Activated T-helper 9 cell treated with anti-CD3 and anti-CD28 coated beads, Interleukin-2, amount 50 U/mL, for 16 hours (primary cell): ENCODE results near the gene FARS2.

Source experiments
- DNase-seq: peaks from one replicate; pipeline ENCODE4 v3.0.0-alpha.2; 2020; ENCODE audit warnings: low read depth

Gene FARS2

DNA sequence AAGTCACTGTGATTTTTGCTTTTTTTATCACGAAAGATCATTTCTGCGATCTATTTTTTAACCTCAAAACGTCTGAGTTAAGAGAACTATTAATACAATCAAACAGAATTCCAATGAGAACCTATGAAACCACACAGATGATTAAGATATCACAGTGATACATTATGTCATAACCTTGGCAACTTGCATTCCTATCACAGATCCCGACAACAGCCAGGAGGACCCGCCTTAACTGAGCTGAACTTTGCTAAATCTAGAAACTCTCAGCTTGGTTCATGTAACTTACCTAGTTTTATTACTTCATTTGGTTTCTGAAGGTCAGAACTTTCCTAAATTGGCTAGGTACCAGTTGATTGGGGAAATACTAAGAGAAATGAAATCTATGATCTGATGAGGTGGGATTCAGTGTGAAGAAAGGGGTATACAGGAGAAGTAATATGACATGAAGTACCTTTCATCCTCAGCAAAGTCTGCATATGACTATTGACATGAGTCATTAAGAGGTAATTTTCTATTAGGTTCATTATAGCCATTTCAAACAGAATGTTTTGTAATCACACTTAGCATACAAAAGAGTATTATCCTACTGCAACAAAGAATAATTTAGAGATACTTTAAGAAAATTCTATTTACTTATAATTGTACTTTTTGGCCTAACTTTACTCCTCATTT, 11.7 kb upstream of the FARS2 start:
- DNase-seq = no peak

DNA sequence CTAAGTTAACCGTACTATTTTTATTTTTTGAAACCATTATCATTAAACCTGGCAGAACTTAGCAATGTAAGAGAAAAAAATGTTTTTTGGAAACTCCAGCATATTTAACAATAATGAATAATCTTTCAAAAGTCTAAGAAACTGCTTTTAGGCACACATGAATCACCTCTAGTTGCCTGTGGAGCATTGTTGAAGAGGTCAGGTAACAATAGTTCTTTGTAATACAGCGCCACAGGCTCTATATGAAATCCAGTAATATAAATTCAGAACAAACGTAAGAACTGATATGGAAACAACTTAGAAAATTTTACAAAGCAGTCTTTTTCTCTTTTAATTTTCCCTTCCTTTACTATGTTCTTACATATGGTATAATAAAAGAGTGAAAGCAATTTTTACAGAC, 10.9 kb upstream of the FARS2 start:
- DNase-seq = no peak

DNA sequence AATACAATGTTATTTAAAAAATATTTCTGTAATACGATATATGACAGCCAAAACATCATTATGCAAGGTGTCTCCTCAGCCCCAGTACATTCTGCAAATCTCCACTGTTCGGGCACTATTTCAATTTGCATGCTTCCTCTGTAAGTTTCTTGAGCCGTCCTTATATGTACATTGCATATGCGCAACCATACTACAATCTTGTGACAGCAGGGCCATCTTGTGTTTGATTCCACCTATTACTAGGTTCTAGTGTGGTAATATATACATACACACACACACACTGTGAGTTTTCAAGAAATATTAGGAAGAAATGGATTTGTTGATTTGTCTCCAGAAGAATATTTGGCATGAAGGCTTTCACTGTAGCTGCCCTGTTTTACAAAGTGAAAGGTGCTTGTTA, 10.4 kb upstream of the FARS2 start:
- DNase-seq = no peak

DNA sequence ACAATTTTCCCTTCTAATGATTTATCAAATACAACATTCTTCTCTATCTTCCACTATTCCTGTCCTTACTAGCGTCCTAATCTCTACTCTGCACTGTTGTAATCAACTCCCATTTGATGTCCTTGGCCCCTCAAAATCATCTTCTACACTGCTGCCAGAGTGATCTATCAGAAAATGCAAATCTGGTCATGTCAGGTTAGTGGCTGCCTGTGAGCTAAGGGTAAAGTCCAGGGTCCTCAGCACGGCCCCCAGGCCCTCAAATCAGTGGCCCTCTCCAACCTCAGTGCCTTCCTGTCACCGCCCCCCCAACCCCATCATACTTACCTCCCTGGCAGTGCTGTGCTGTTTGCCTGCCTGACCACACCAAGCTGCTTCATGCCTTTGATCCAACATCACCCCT, 4.4 kb upstream of the FARS2 start:
- no peak for DNase-seq

DNA sequence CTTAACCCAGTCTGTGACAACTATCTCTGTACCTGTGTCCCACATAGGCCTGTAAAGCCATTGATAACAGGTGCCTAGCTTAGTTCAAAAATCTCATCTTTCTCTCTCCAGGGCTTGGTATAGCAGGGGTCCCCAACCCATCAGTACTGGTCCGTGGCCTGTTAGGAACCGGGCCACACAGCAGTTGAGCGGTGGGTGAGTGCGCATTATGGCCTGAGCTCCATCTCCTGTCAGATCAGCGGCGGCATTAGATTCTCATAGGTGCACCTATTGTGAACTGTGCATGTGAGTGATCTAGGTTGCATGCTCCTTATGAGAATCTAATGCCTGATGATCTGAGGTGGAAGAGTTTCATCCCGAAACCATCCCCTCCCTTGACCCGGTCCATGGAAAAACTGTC, 3.9 kb upstream of the FARS2 start:
- DNase-seq = no peak

DNA sequence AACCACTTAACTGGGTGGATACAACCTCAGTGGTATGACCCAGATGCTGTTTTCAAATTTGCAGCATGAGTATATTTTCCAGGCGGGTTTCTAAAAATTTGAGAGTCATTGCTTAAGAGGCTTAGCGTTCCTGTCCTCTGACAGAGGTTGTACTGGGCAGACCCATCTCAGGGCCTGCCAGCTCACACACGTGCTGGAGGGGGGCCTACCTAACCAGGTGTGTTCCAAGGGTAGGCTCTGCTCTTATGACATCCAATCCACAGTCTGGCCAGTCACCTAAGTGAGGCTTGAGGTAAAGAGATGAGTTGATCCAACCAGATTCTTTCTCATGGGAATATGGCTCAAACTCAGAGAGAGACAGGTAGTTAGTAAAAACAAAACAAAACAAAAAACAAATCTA, 1.9 kb upstream of the FARS2 start:
- DNase-seq = no peak

DNA sequence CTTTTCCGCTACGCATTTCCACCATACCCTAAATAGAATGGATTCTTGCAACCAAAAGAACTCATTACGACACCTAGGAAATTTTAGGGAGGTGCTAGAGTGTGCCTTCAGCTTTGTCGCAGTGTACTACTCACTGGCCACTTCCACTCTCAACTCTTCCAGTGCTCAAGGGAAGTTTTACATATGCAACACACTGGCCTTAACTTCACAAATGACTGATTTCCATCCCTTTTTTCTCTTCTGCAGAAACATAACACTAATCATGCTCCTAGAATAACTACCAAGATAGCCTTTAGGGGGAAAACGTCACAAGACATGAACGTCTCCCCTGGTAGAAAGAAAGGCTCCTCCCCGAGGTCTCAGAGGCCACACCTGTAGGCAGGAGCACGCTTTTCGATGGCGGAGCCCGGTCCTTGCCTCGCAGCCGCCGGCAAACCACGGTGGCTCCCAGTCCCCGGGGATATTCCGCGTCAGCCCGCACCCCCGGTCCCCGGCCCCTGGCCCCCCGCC, 1.1 kb upstream of the FARS2 start:
- DNase-seq = peak; percentile 66

DNA sequence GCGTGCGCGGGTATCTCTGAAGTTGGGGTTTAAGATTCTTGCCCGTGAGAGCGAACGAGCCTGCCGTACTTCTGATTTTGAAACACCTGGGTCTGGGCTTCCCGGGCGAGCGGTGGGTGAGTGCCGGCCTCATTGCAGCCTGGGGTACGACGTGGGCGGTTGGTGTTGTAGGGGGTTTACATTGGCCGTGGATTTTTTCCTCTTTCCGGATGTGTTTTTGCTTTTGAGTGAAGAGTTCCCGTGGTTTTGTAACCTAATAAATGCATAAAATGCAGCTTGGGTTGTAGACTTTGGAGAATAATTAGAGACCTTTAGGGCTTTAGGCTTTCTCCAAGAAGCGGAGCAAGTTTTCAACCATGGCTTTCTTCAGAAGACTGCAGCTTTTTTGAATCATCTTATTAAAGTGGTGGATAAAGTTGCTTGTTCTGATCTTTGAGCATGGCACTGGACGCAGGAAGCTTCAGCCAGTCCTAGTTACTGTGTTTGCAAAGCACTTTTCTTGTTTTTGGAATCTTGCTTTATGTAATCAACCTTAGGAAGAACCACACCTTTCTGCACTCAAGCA, 314 bp downstream of the FARS2 start:
- DNase-seq = no peak

DNA sequence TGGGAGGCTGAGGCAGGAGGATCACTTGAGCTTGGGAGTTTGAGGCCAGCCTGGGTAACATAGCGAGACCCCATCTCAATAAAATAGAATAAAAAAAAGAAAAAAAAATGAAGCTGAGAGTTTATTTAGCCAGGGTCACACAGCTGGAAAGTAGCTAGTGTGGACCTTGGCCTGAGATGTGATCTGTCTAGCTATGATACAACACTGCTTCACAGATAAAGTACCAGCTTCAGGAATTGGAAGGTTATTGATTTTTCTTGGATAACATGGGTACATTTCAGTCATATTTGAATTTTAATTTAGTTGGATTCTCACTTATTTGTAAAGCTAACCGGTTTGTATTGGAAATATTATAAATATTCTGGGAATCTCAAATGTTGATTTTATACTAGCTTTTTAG, 5.1 kb downstream of the FARS2 start:
- DNase-seq = no peak

DNA sequence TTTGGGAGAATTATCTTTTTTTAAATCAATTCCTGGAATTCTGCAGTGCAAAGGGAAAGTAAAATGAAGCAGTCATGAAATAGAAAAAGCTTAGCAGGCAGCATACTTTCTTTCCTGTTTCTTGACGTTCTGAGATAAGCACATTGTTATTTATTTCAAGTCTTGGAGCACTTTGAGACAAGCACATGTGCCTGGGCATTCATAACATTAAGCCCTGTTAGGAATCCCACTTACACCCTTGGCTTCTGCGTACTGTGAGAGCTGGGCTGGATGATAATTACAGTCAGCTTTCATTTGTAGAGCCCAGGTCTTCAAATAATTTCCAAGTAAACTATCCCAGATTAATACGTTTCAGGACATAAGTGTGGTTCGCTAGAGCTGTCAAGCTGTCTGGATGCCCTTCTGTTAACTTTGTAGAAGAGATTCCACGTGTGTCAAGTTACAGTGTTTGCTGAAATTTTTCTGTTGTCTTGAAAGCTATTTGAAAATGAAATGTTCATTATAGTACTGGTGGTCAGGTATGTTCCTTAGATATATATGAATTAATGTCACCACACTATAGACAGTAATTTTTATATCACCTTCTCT, 8.9 kb downstream of the FARS2 start:
- no peak for DNase-seq

DNA sequence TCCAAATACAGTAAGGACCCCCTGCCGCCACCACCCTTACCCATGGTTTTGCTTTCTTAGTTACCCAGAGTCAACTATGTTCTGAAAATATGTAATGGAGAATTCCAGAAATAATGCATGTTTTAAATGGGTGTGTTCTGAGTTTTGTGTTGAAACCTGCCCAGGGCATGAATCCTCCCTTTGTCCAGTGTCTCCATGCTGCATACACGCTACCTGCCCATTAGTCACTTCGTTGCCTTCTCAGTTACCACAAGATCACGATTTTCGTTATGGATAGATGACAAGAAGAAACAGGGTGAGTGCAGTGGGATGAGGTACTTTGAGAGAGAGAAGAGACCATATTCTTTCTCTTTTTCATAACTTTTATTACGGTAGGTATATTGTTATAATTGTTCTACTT, 10.6 kb downstream of the FARS2 start:
- DNase-seq = no peak

DNA sequence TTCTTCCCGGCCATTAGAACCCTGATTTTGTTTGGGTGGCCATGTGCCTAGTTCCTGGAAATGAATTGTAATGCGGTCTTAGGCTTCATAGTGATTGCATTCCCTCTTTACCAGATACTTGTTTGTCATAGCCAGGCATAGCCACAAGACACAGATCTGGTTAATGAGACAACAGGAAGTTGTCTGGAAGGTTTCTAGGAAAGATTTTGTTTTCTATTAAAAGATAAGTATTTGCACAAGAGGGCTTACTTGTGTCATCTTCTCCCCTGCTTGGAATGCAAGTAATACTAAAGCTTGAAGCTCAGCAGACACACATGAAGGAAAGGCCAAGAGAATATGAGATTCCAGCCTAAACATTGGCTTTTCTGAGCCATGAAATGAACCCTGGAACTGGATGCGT, 12.9 kb downstream of the FARS2 start:
- DNase-seq = no peak

DNA sequence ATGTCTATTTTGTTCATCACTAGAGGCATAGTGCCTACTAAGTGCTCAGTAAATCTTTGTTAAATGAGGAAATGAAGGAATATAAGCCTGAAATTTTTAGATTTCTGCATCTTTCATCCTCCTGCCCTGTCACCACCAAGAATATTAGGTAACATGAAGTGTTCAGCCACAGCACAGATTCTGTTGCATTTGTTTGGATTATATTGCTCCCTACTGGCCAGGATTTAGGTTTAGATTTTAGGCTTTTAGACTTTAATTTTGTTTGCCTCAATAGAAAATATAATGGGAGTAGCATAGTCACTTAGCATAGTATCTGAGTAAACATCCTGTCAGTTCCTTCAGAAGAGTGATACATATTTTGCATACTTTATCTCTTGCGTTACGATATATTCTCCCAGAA, 14.2 kb downstream of the FARS2 start:
- DNase-seq = no peak

DNA sequence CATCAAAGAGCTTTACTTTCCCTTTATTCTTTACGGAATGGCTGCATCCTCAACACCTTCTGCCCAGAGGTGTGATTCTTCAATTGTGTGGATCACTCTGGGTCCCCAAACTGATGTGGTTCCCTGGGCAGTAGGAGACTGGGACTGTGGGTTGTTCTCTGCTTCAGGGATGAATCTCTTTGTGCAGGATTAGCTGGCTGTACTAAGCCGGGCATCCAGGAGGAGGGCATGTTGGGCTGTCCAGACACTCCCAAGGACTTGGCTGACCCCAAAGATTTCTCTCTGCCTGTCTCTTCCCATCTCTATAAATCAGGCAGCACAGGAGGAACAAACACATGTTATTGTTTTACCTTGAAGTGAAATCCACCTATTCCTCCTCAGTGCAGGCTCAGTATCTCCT, 15.3 kb downstream of the FARS2 start:
- DNase-seq = no peak

DNA sequence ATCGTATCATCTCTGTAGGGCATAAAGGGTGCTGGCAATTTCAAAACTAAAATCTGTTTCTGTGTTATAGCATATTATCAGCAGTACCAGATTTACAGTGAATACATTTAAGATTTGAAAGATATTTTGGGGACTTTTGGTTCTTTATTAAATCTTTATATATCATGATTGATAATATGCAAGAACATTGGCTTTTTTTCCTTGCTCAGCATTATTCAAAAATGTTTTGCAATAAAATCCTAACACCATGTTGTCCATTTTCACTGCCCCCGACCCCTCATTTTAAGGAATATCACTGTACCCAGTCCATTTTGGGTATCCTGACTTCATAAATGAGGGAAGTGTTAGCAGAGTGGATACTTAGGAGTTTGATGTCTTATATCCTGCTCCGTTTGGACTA, 16.3 kb downstream of the FARS2 start:
- DNase-seq = no peak

DNA sequence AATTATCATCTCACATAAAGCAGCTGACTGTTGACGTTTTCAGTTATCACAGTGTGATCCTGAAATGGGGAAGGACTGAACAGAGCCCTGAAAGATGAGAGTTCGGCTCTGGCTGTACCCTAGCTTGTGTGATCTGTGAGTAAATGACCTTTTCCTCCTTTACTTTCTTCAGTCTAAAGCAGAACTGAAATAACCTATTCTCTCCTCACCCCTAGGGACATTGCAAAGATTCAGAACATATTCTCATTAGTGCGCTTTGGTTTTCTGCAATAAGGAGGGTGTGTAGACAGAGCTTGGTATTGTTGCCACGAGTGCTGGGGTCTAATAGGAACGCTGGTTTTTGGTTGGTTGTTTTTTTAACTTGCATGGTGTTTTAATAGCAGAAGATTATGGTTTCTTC, 16.7 kb downstream of the FARS2 start:
- no peak for DNase-seq

DNA sequence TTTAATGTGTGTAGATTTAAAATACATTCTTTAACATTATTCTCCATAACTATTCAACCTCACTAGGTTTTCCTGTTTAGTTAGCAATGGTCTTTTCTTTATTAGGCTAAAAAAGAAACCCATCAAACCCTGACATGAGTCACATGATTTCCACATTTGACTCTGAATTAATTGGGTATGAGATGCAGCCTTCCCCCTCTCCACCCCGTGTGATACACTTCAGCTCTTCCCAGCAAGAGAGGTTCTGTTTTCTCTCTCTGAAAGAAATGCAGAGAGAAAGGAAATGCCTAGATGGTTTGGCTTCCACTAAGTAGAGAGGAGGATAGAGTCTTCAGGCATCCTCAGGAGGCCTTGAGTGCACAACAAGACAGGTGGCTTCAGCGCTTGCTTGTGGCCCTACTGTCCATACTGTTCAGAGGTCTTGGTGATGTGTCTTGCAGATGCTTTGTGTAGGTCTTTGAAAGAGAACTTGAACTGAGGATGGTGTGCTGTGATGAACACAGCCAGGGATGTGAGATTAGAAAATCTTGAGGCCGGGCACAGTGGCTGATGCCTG, 17.3 kb downstream of the FARS2 start:
- DNase-seq = no peak

DNA sequence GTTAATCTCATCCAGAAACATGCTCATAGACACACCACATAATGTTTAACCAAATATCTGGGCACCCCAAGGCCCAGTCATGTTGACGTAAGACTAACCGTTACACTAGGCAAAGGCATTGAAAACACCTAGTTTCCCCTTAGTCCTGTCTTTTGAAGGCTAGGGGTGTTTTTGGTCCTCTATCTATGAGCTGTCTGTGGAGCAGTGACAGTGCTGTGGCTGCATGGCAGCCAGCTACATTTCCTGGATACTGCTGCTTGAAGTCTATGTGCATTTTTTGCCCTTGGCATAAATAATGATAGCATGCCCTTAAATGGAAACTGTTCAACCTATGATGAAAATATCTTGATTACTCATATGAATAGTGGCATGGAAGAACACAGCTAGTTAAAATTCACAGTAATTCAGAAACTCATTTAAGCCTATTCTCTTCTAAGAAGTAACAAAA, 18.6 kb downstream of the FARS2 start:
- no peak for DNase-seq

DNA sequence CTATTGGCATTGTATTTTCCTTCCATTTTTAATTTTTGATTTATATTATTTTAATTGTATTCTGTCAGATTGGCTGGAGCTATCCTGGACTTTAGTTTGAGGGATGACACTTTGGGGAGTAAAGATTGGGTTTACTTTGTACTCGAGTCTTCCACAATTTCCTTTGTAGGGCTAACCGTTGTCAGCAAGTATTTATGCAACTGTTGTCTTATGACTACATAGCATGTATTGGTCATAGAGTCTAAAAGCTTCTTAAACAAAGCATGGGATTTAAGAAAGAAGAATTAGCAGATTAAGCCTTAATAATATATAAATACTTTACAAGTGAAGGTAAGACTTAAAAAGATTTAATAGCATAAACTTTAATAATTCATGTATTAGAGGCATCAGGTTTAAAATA, 19.6 kb downstream of the FARS2 start:
- DNase-seq = no peak

DNA sequence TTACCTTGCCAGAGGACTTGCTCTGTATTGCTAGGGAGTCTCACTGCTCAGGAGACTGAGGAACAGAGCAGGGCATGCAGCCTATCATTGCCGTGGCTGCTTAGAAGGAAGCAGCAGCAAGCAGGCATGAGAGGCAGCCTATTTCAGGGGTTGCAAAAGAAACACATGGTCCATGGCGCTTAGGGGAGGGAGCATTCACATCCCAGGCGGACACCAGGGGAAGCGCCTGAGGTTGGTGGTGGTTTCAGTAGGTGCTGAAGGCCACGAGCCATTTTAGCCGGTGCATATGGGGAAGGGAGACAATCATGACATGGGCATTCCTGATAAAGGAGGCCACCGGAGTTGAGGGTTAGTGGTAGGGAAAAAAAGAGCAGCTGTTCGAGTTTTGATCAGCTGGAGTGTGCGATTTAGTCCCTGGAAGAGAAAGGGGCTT, 20.9 kb downstream of the FARS2 start:
- no peak for DNase-seq

DNA sequence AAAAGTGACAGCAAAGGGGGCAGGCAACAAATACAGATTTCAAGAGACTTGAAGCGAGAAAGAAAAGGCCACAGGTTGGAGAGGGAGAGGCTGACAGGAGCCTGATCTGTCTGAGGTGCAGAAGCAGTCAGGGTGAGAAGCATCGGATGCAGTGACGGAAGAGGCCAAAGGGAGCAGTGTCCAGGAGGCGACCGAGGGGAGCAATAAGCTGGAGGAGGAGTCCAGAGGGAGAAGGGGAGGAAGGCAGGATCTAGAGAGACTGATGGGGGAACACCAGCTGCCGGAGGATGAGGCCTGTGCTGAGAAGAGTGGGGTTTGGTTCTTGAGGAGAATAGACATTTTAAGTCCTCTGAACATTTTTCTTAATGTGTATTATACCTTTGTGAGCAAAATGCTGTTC, 23.8 kb downstream of the FARS2 start:
- DNase-seq = no peak

DNA sequence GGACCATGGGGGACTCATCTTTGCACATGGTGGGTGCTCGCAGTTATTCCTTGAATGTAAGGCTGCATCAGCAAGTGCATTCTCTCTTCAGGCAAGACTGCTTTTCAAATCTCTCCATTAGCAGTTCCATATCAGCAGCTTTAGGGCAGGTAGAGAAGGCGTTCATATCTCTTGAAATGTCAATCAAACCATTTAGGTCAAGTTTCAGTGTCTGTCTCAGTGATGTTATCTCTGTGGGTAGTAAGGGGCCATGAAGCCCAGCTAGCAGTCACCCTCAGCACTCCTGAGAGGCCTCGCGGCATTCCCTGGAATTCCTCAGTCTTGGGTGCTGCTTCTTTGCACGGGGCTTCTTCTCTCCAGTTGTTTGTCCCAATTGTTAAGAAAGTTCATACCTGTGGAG, 24.2 kb downstream of the FARS2 start:
- DNase-seq = no peak

DNA sequence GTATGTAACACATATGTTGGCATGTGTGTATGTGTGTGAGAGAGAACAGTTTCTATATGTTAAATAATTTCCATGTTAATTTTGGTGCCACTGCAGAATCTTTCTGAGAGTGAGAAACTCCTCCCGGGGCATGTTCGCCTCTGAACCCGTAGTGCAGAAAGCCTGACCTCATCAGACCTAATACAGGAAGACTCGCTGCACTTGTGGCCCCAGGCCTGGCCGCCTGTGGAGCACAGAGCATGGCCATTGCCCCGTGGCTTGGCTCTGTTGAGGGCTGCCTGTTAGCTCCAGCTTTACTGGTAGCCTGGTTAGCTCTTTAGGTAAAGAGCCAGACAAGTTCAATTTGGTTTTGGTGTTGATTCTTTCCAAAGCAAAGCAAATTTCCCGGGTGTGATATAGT, 25.5 kb downstream of the FARS2 start:
- no peak for DNase-seq
